GM19372 (cell line): ENCODE data around the gene PROSER3.

ENCODE experiments used
- ATAC-seq: cut with Tn5 transposase; IDR thresholded peaks from one replicate; pipeline ENCODE4 v1.9.1; 2021; ENCODE audit warnings: mild to moderate bottlenecking, low read depth, moderate library complexity; ENCODE audit not compliant: unreplicated experiment

PROSER3 gene

GRCh38 chr19:35812220-35813042 lies 54.5 kb downstream of the PROSER3 start, which contains the start of gene PRODH2:
PRODH2 (minus strand) TSS chr19:35812845; CDS start chr19:35812805, 40 bp downstream.
- no peak for ATAC-seq

GRCh38 chr19:35813043-35813890 lies 55.3 kb downstream of the PROSER3 start:
- ATAC-seq: no peak

GRCh38 chr19:35816262-35816661 lies 58.3 kb downstream of the PROSER3 start:
- ATAC-seq: no peak

- no peak for ATAC-seq
Measured at GRCh38 chr19:35816846-35817245, 58.9 kb downstream of the PROSER3 start.

- no peak for ATAC-seq
Measured at GRCh38 chr19:35818445-35818844, 60.5 kb downstream of the PROSER3 start.
